ENCODE results near the gene PRR23C. TPM values are rescaled to one million over a fixed set of nuclear protein-coding genes. Genes with fewer than 3 reads are reported as not detected.

The PRR23C gene
- total RNA-seq, 1 donor from 2014 or later, result not detected

GRCh38 chr3:139016430-139017048 is 28.2 kb downstream of the PRR23C start:
- H3K4me3 Mint-ChIP-seq, result no peak overlapping the region
- H3K9me3 Mint-ChIP-seq, result peaks cover 16% of the 10 kb centered on the region

GRCh38 chr3:139006051-139006716 is 38.5 kb downstream of the PRR23C start, which contains the start of gene PRR23A:
PRR23A (minus strand) TSS chr3:139006268; CDS start chr3:139006268, 0 bp downstream.
- Mint-ChIP-seq H3K4me1 (no peaks in the 10 kb centered on the region), H3K27ac (ENCODE audit: unreplicated experiment) (no peak within 1 kb of the TSS), H3K4me3 (no peak within 1 kb of the TSS), H3K36me3 (ENCODE audit: low read depth) (peaks cover 7% of the 10 kb centered on the region), H3K27me3 (ENCODE audit: low read depth) (peaks cover 2% of the 10 kb centered on the region), H3K9me3 (peaks cover 18% of the 10 kb centered on the region)
- DNase-seq (ENCODE audit: low read depth, low spot score), result no peak
- TF ChIP-seq CTCF (conservative IDR thresholded peaks at IDR 0.05), result no peak

More at GRCh38 chr3:139016430-139017048, 28.2 kb downstream of the PRR23C start:
- peaks cover 6% of the 10 kb centered on the region for H3K36me3 Mint-ChIP-seq (ENCODE audit: low read depth)
- H3K27ac Mint-ChIP-seq (ENCODE audit: unreplicated experiment), result no peak overlapping the region
- TF ChIP-seq CTCF (conservative IDR thresholded peaks at IDR 0.05), result no peak
- DNase-seq (ENCODE audit: low read depth, low spot score), result no peak
- H3K4me1 Mint-ChIP-seq, result no peaks in the 10 kb centered on the region
- H3K27me3 Mint-ChIP-seq (ENCODE audit: low read depth), result peaks cover 3% of the 10 kb centered on the region

GRCh38 chr3:139005356-139005993 is 39.2 kb downstream of the PRR23C start:
- TF ChIP-seq CTCF (conservative IDR thresholded peaks at IDR 0.05), result no peak
- no peak overlapping the region for H3K27ac Mint-ChIP-seq (ENCODE audit: unreplicated experiment)
- H3K36me3 Mint-ChIP-seq (ENCODE audit: low read depth), result peaks cover 9% of the 10 kb centered on the region
- no peak for DNase-seq (ENCODE audit: low read depth, low spot score)
- no peaks in the 10 kb centered on the region for H3K4me1 Mint-ChIP-seq
- peaks cover 21% of the 10 kb centered on the region for H3K9me3 Mint-ChIP-seq
- no peak overlapping the region for H3K4me3 Mint-ChIP-seq
- H3K27me3 Mint-ChIP-seq (ENCODE audit: low read depth), result peaks cover 5% of the 10 kb centered on the region

GRCh38 chr3:138995706-138996105 is 49.0 kb downstream of the PRR23C start:
- Mint-ChIP-seq H3K27me3 (ENCODE audit: low read depth) (peaks cover 62% of the 10 kb centered on the region), H3K36me3 (ENCODE audit: low read depth) (peaks cover 3% of the 10 kb centered on the region), H3K4me3 (no peak overlapping the region), H3K9me3 (peaks cover 3% of the 10 kb centered on the region), H3K27ac (ENCODE audit: unreplicated experiment) (no peak overlapping the region), H3K4me1 (peaks cover 6% of the 10 kb centered on the region)
- TF ChIP-seq CTCF (conservative IDR thresholded peaks at IDR 0.05), result no peak
- DNase-seq (ENCODE audit: low read depth, low spot score), result no peak

Other genes with a start within 250 kb of the PRR23C start
- 11.8 and 14.4 TPM in 2 replicates for gene PIK3CB, start 210.0 kb downstream of the PRR23C start, total RNA-seq
- gene FOXL2, start 97.8 kb downstream of the PRR23C start, total RNA-seq, result 0.09 TPM in 2 replicates
- gene FOXL2NB, start 97.7 kb downstream of the PRR23C start, total RNA-seq, result not detected in 2 replicates
- gene PRR23A, start 38.6 kb downstream of the PRR23C start, total RNA-seq, result not detected in 2 replicates
- gene PRR23B, start 24.0 kb downstream of the PRR23C start, total RNA-seq, result not detected in 2 replicates